Endometrium (tissue), 2 donors: ENCODE measurements around the gene FAXC.
"Not testable (repeated sequence)": the region's sequence is repeated elsewhere in the genome, so short reads cannot be mapped to it uniquely, and the experiment has no call there.

Experiments used
- FAIRE-seq: peaks from 2 replicates; lab custom pipeline; 2012; peaks lifted over from hg19 to GRCh38; lab: Jason Lieb, UNC
- donor health status: control.
- donor health status: control.

FAXC gene

GRCh38 chr6:99341862-99342455, 7.5 kb downstream of the FAXC start:
- FAIRE-seq: no peak

- FAIRE-seq: no peak
Observed at GRCh38 chr6:99338188-99338587, 11.3 kb downstream of the FAXC start.

- FAIRE-seq: not testable (repeated sequence)
Observed at GRCh38 chr6:99335298-99335697, 14.2 kb downstream of the FAXC start.

- FAIRE-seq: no peak
Observed at GRCh38 chr6:99334526-99335127, 14.8 kb downstream of the FAXC start.

GRCh38 chr6:99333068-99333467, 16.4 kb downstream of the FAXC start:
- no peak for FAIRE-seq

- no peak for FAIRE-seq
Observed at GRCh38 chr6:99331531-99331930, 17.9 kb downstream of the FAXC start.

GRCh38 chr6:99330159-99330558, 19.3 kb downstream of the FAXC start:
- no peak for FAIRE-seq

- no peak for FAIRE-seq
Observed at GRCh38 chr6:99324996-99325395, 24.5 kb downstream of the FAXC start.

GRCh38 chr6:99318566-99318965, 30.9 kb downstream of the FAXC start:
- no peak for FAIRE-seq

- no peak for FAIRE-seq
Observed at GRCh38 chr6:99312354-99312753, 37.1 kb downstream of the FAXC start.

GRCh38 chr6:99310553-99310952, 38.9 kb downstream of the FAXC start:
- no peak for FAIRE-seq

- FAIRE-seq: no peak
Observed at GRCh38 chr6:99309557-99309956, 39.9 kb downstream of the FAXC start.

- FAIRE-seq: no peak
Observed at GRCh38 chr6:99308788-99309187, 40.7 kb downstream of the FAXC start.

- FAIRE-seq: no peak
Observed at GRCh38 chr6:99307295-99307907, 42.1 kb downstream of the FAXC start.

GRCh38 chr6:99306341-99306740, 43.1 kb downstream of the FAXC start:
- no peak for FAIRE-seq

GRCh38 chr6:99305021-99305554, 44.4 kb downstream of the FAXC start:
- FAIRE-seq: no peak

- FAIRE-seq: no peak
Observed at GRCh38 chr6:99297415-99297814, 52.1 kb downstream of the FAXC start.

GRCh38 chr6:99297006-99297405, 52.5 kb downstream of the FAXC start:
- FAIRE-seq: no peak

- no peak for FAIRE-seq
Observed at GRCh38 chr6:99296261-99296660, 53.2 kb downstream of the FAXC start.

- no peak for FAIRE-seq
Observed at GRCh38 chr6:99295276-99295675, 54.2 kb downstream of the FAXC start.

- FAIRE-seq: no peak
Observed at GRCh38 chr6:99294786-99295185, 54.7 kb downstream of the FAXC start.

GRCh38 chr6:99289701-99290100, 59.8 kb downstream of the FAXC start:
- FAIRE-seq: no peak

GRCh38 chr6:99288668-99289067, 60.8 kb downstream of the FAXC start:
- FAIRE-seq: no peak

GRCh38 chr6:99287523-99287922, 62.0 kb downstream of the FAXC start:
- FAIRE-seq: no peak
